PC-9 (cell line): ENCODE measurements around the gene CFAP99. TPM values are rescaled to one million over a fixed set of nuclear protein-coding genes. Genes with fewer than 3 reads are reported as not detected.

Experiments
- BruUV-seq: library from RNA; stranded (reverse); fragments of 400-500 nt; replicated peaks from 2 replicates; lab custom pipeline; 2021; lab: Mats Ljungman, UMichigan
- CTCF ChIA-PET: fragments of 300-600 bp; sonication (Branson Sonifier 250); formaldehyde crosslinking; loops from one replicate; lab custom pipeline; 2022; ENCODE audit warnings: antibody characterized with exemption; lab: Charles Lee
- POLR2A ChIA-PET: fragments of 300-600 bp; sonication (Branson Sonifier 250); formaldehyde crosslinking; loops from one replicate; lab custom pipeline; 2022; ENCODE audit warnings: antibody characterized with exemption; ENCODE audit not compliant: unreplicated experiment; lab: Charles Lee
- DNase-seq, 2 experiments: peaks; one replicate each; pipeline versions ENCODE4 v3.0.0 to v3.0.0-alpha.2; 2015 to 2022; ENCODE audit warnings: mixed read lengths in 1 of 2
- H2AFZ ChIP-seq: fragments of 200-600 bp; sonication (generic); 2 replicates; pipeline ENCODE4 v1.8.1; 2017; ENCODE audit warnings: antibody characterized with exemption
- H3F3A ChIP-seq: fragments of 200-600 bp; sonication (generic); 2 replicates; pipeline ENCODE4 v1.8.1; 2017; ENCODE audit warnings: antibody characterized with exemption, mild to moderate bottlenecking, low read depth; ENCODE audit not compliant: insufficient read depth
- H3K27ac ChIP-seq: fragments of 200-600 bp; sonication (generic); 2 replicates; pipeline ENCODE4 v1.6.1; 2016; ENCODE audit warnings: mixed run types
- H3K27me3 ChIP-seq: fragments of 200-600 bp; sonication (generic); 2 replicates; pipeline ENCODE4 v1.6.1; 2016; ENCODE audit warnings: low read depth, mixed run types; ENCODE audit not compliant: insufficient read depth
- H3K36me3 ChIP-seq: fragments of 200-600 bp; sonication (generic); 2 replicates; pipeline ENCODE4 v1.6.1; 2016; ENCODE audit warnings: low read depth, mixed run types
- H3K4me1 ChIP-seq: fragments of 200-600 bp; sonication (generic); replicated peaks from 2 replicates; pipeline ENCODE4 v1.6.1; 2016; ENCODE audit warnings: mixed run types; ENCODE audit not compliant: insufficient read depth
- H3K4me2 ChIP-seq: fragments of 200-600 bp; sonication (generic); 2 replicates; pipeline ENCODE4 v1.6.1; 2017; ENCODE audit warnings: mixed run types
- H3K4me3 ChIP-seq: fragments of 200-600 bp; sonication (generic); 2 replicates; pipeline ENCODE4 v1.6.1; 2016; ENCODE audit warnings: mixed run types
- H3K79me2 ChIP-seq: fragments of 200-600 bp; sonication (generic); 2 replicates; pipeline ENCODE4 v1.6.1; 2017; ENCODE audit warnings: low read depth, mixed run types
- H3K9me2 ChIP-seq: fragments of 200-600 bp; sonication (generic); 2 replicates; pipeline ENCODE4 v1.8.1; 2017; ENCODE audit warnings: mild to moderate bottlenecking; ENCODE audit not compliant: insufficient read depth
- H3K9me3 ChIP-seq: fragments of 200-600 bp; sonication (generic); 2 replicates; pipeline ENCODE4 v1.8.1; 2016; ENCODE audit warnings: low read depth; ENCODE audit not compliant: insufficient read depth
- H4K20me1 ChIP-seq: fragments of 200-600 bp; sonication (generic); 2 replicates; pipeline ENCODE4 v1.8.1; 2017; ENCODE audit not compliant: insufficient read depth
- EZH2 ChIP-seq: fragments of 200-600 bp; sonication (generic); IDR thresholded peaks from 2 replicates; pipeline ENCODE4 v1.8.0; 2017; ENCODE audit warnings: antibody characterized with exemption, low read depth
- intact Hi-C: fragments of 100-400 bp; cut with micrococcal nuclease; formaldehyde crosslinking; loops from one replicate; pipeline ENCODE4 v1.10.0; 2022; ENCODE audit not compliant: unreplicated experiment
- total RNA-seq: library from RNA; stranded (reverse); gene quantifications from 2 replicates; pipeline ENCODE4 v1.2.3, GENCODE V29; 2021
- TF ChIP-seq, protein P1 (sequence below): fragments of 200-600 bp; sonication (generic); conservative IDR thresholded peaks from 2 replicates; pipeline ENCODE4 v1.6.1; 2017; ENCODE audit warnings: mixed run types, antibody characterized with exemption, mild to moderate bottlenecking, moderate library complexity

CFAP99 gene
- total RNA-seq, 1 experiment from 2014 or later = 0.85 TPM

DNA sequence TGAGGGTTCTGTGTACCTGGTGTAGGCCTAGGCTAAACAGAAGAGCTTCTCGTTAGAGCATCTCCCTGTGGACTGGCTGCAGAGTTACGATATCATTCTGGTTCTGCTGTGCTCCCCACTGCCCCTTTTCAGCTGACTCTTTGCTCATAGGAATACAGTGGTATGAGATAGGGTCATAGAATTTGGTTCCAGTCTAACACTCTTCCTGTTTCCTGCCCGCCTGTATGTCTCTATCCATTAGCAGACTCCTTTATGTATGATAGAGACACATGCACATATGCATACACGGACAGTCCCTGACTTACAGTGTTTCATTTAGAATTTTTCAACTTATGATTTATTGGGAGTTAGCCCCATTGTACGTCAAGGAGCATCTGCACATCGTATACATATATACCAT, 65.4 kb downstream of the CFAP99 start:
- DNase-seq = no peak
- ChIA-PET CTCF (no interaction called here), POLR2A (no interaction called here)
- H3K27ac ChIP-seq = no peak overlapping the region
- no peaks in the 10 kb centered on the region for H3F3A ChIP-seq
- no peaks in the 10 kb centered on the region for H3K27me3 ChIP-seq
- no TSS peak for BruUV-seq
- peaks cover 81% of the 10 kb centered on the region for H4K20me1 ChIP-seq
- no peaks in the 10 kb centered on the region for H3K9me3 ChIP-seq
- H3K4me2 ChIP-seq = no peak overlapping the region
- no peaks in the 10 kb centered on the region for H3K4me1 ChIP-seq
- no peaks in the 10 kb centered on the region for H3K36me3 ChIP-seq
- no peak overlapping the region for H3K4me3 ChIP-seq
- H2AFZ ChIP-seq = no peak overlapping the region
- H3K79me2 ChIP-seq = peaks cover 91% of the 10 kb centered on the region
- intact Hi-C loops = no loop called here
- no peak for TF ChIP-seq EZH2
- TF ChIP-seq, protein P1, sequence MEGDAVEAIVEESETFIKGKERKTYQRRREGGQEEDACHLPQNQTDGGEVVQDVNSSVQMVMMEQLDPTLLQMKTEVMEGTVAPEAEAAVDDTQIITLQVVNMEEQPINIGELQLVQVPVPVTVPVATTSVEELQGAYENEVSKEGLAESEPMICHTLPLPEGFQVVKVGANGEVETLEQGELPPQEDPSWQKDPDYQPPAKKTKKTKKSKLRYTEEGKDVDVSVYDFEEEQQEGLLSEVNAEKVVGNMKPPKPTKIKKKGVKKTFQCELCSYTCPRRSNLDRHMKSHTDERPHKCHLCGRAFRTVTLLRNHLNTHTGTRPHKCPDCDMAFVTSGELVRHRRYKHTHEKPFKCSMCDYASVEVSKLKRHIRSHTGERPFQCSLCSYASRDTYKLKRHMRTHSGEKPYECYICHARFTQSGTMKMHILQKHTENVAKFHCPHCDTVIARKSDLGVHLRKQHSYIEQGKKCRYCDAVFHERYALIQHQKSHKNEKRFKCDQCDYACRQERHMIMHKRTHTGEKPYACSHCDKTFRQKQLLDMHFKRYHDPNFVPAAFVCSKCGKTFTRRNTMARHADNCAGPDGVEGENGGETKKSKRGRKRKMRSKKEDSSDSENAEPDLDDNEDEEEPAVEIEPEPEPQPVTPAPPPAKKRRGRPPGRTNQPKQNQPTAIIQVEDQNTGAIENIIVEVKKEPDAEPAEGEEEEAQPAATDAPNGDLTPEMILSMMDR = no peak
- no peaks in the 10 kb centered on the region for H3K9me2 ChIP-seq

GRCh38 chr4:2484993-2485392, 66.2 kb downstream of the CFAP99 start:
- Histone ChIP-seq H3K4me1 (0 out of 2 replicates have a peak, but pooled peaks cover 1% of the 10 kb centered on the region), H2AFZ (no peak overlapping the region), H3K27me3 (no peaks in the 10 kb centered on the region), H4K20me1 (peaks cover 79% of the 10 kb centered on the region), H3K27ac (no peak overlapping the region), H3F3A (peaks cover 3% of the 10 kb centered on the region; the same call in 1 of the 2 replicates), H3K36me3 (no peaks in the 10 kb centered on the region), H3K4me3 (no peak overlapping the region), H3K4me2 (no peak overlapping the region), H3K79me2 (peaks cover 87% of the 10 kb centered on the region), H3K9me3 (no peaks in the 10 kb centered on the region), H3K9me2 (no peaks in the 10 kb centered on the region)
- POLR2A ChIA-PET = interaction anchor here (0.7 kb wide), 1 partner anchor 163 kb away, joined by 5 read pairs; no protein-coding TSS in a partner anchor
- intact Hi-C loops = no loop called here
- CTCF ChIA-PET = no interaction called here
- TF ChIP-seq, protein P1 = no peak
- TF ChIP-seq EZH2 = no peak
- no peak for DNase-seq
- no TSS peak for BruUV-seq

DNA sequence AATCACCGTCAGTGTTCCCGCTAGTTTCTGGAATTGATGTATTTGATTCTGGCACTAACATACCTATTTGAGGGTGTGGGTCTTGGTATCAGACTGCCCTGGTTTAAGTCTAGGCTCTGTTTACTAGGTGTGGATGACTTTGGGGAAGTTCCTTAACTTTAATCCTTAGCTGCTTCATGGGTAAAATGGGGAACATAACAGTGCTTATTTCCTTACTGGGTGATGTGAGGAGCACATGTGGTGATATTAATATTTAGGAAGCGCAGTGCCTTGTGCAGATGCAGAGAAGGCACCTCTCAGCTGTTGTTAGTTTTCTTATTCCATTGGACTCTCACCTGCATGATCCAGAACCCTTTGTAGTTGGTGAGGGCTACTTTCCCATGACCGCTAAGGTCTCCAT, 67.2 kb downstream of the CFAP99 start:
- Histone ChIP-seq H3K36me3 (0 out of 2 replicates have a peak, but pooled peaks cover 3% of the 10 kb centered on the region), H3K27me3 (no peaks in the 10 kb centered on the region), H3K4me3 (no peak overlapping the region), H3K79me2 (peaks cover 79% of the 10 kb centered on the region), H3K9me3 (no peaks in the 10 kb centered on the region), H3K4me2 (no peak overlapping the region), H3K4me1 (0 out of 2 replicates have a peak, but pooled peaks cover 5% of the 10 kb centered on the region), H3K9me2 (no peaks in the 10 kb centered on the region), H3F3A (peaks cover 6% of the 10 kb centered on the region; the same call in 1 of the 2 replicates), H2AFZ (no peak overlapping the region), H3K27ac (no peak overlapping the region), H4K20me1 (peaks cover 71% of the 10 kb centered on the region)
- POLR2A ChIA-PET = no interaction called here
- BruUV-seq = no TSS peak
- TF ChIP-seq EZH2 = no peak
- intact Hi-C loops = no loop called here
- CTCF ChIA-PET = no interaction called here
- DNase-seq = no peak

DNA sequence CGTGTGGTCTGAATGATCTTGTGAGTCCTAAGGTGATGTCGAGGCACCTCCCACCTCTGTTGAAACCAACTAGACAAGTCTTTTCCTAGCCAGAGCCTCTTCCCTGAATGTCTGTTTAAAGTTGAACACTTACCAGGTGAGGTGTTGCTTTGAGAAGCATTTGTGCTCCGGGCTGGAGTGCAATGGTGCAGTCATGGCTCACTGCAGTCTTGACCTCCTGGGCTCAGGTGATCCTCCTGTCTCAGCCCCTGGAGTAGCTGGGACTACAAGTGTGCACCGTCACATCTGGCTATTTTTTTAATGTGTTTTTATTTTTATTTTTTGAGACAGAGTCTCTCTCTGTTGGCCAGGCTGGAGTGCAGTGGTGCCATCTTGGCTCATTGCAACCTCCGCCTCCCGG, 68.2 kb downstream of the CFAP99 start:
- H3K27ac ChIP-seq = no peak overlapping the region
- no TSS peak for BruUV-seq
- H3K4me2 ChIP-seq = no peak overlapping the region
- no peak overlapping the region for H2AFZ ChIP-seq
- H3K36me3 ChIP-seq = 0 out of 2 replicates have a peak, but pooled peaks cover 8% of the 10 kb centered on the region
- H4K20me1 ChIP-seq = peaks cover 60% of the 10 kb centered on the region
- peaks cover 77% of the 10 kb centered on the region for H3K79me2 ChIP-seq
- H3K9me3 ChIP-seq = no peaks in the 10 kb centered on the region
- POLR2A ChIA-PET = no interaction called here
- intact Hi-C loops = no loop called here
- CTCF ChIA-PET = no interaction called here
- no peaks in the 10 kb centered on the region for H3K9me2 ChIP-seq
- H3F3A ChIP-seq = peaks cover 6% of the 10 kb centered on the region; the same call in 1 of the 2 replicates
- no peak overlapping the region for H3K4me3 ChIP-seq
- no peaks in the 10 kb centered on the region for H3K27me3 ChIP-seq
- 0 out of 2 replicates have a peak, but pooled peaks cover 5% of the 10 kb centered on the region for H3K4me1 ChIP-seq
- no peak for DNase-seq
- TF ChIP-seq, protein P1 = no peak
- TF ChIP-seq EZH2 = no peak
